Iris pigment epithelial cell (primary cell): ENCODE results near the gene GNA15.
"Not testable (repeated sequence)": the region's sequence is repeated elsewhere in the genome, so short reads cannot be mapped to it uniquely, and the experiment has no call there.

Source experiments
- DNase-seq: peaks from one replicate; pipeline ENCODE4 v3.0.0-alpha.2; 2011; ENCODE audit warnings: low read depth

The GNA15 gene

GRCh38 chr19:3149526-3150505, 14.0 kb downstream of the GNA15 start:
- no peak for DNase-seq

GRCh38 chr19:3150739-3151329, 15.0 kb downstream of the GNA15 start:
- DNase-seq: no peak

- no peak for DNase-seq
These were observed 16.0 kb downstream of the GNA15 start for GRCh38 chr19:3151563-3152418.

- DNase-seq: no peak
These were observed 16.6 kb downstream of the GNA15 start for GRCh38 chr19:3152419-3152780.

GRCh38 chr19:3153286-3154230, 17.7 kb downstream of the GNA15 start:
- DNase-seq: no peak

- DNase-seq: not testable (repeated sequence)
These were observed 18.6 kb downstream of the GNA15 start for GRCh38 chr19:3154447-3154846.

GRCh38 chr19:3154957-3155736, 19.3 kb downstream of the GNA15 start:
- DNase-seq: peak; percentile 100

GRCh38 chr19:3157096-3157845, 21.4 kb downstream of the GNA15 start:
- DNase-seq: no peak

GRCh38 chr19:3159565-3159964, 23.7 kb downstream of the GNA15 start:
- no peak for DNase-seq

- DNase-seq: no peak
These were observed 24.4 kb downstream of the GNA15 start for GRCh38 chr19:3160219-3160618.

GRCh38 chr19:3161453-3161852, 25.6 kb downstream of the GNA15 start:
- DNase-seq: peak; percentile 40

- no peak for DNase-seq
These were observed 26.8 kb downstream of the GNA15 start for GRCh38 chr19:3162418-3163229.

- DNase-seq: peak; percentile 44
These were observed 27.5 kb downstream of the GNA15 start for GRCh38 chr19:3163230-3163886.

GRCh38 chr19:3163943-3164342, 28.1 kb downstream of the GNA15 start:
- no peak for DNase-seq

- no peak for DNase-seq
These were observed 31.9 kb downstream of the GNA15 start for GRCh38 chr19:3167533-3168272.

GRCh38 chr19:3171894-3172672, 36.2 kb downstream of the GNA15 start:
- no peak for DNase-seq

- not testable (repeated sequence) for DNase-seq
These were observed 36.8 kb downstream of the GNA15 start for GRCh38 chr19:3172673-3173000.
